Measurements from ENCODE around the gene HTRA3. TPM values are rescaled to one million over a fixed set of nuclear protein-coding genes. Genes with fewer than 3 reads are reported as not detected.

HTRA3 gene
- total and polyA plus RNA-seq, 2 of the 8 experiments (the other 6 are each of a cell fraction or from before 2014, with no cell fraction given), result 3.2 to 5.8 TPM

- TF ChIP-seq SUZ12 (IDR thresholded peaks at IDR 0.05; ENCODE audit: low read length), result no peak
- TF ChIP-seq E2F6 (IDR thresholded peaks at IDR 0.05), result no peak
- TF ChIP-seq SAP30 (IDR thresholded peaks at IDR 0.05; ENCODE audit: insufficient read depth, insufficient replicate concordance, low read length), result no peak
- TF ChIP-seq CHD2 (IDR thresholded peaks at IDR 0.05; ENCODE audit: low read length), result no peak
These were observed 51.7 kb downstream of the HTRA3 start (continued) for GRCh38 chr4:8321220-8321619.

Data from H1 (cell line).